Activated CD8-positive, alpha-beta T cell treated with anti-CD3 and anti-CD28 coated beads for 36 hours (primary cell): ENCODE data around the gene EZR. TPM values are rescaled to one million over a fixed set of nuclear protein-coding genes. Genes with fewer than 3 reads are reported as not detected.

Source experiments
- ATAC-seq: fragments of 200-7000 bp; cut with Tn5 transposase; one replicate; pipeline ENCODE4 v1.10.0; 2021; ENCODE audit warnings: mild to moderate bottlenecking, moderate library complexity
- CTCF ChIA-PET: fragments of 350-600 bp; sonication (Branson Sonifier 250); formaldehyde crosslinking; loops from one replicate; lab custom pipeline; 2021; ENCODE audit warnings: antibody characterized with exemption; lab: Charles Lee
- POLR2A ChIA-PET: fragments of 350-600 bp; sonication (Branson Sonifier 250); formaldehyde crosslinking; loops from one replicate; lab custom pipeline; 2021; ENCODE audit warnings: antibody characterized with exemption; lab: Charles Lee
- DNase-seq: peaks from one replicate; pipeline ENCODE4 v3.0.0-alpha.2; 2020
- H3K27ac Mint-ChIP-seq: one replicate; pipeline ENCODE4 v1.8.0; 2021; ENCODE audit warnings: mild to moderate bottlenecking, mixed read lengths
- H3K27me3 Mint-ChIP-seq: one replicate; pipeline ENCODE4 v1.8.0; 2021; ENCODE audit warnings: mixed read lengths
- H3K36me3 Mint-ChIP-seq: one replicate; pipeline ENCODE4 v1.8.0; 2021; ENCODE audit warnings: low read depth, mixed read lengths
- H3K4me1 Mint-ChIP-seq: one replicate; pipeline ENCODE4 v1.8.0; 2021; ENCODE audit warnings: low read depth, mixed read lengths
- H3K4me3 Mint-ChIP-seq: one replicate; pipeline ENCODE4 v1.8.0; 2021; ENCODE audit warnings: mild to moderate bottlenecking, moderate library complexity, mixed read lengths
- H3K9me3 Mint-ChIP-seq: one replicate; pipeline ENCODE4 v1.8.0; 2021; ENCODE audit warnings: mixed read lengths
- CTCF ChIP-seq: fragments of 200-600 bp; IDR thresholded peaks from one replicate; pipeline ENCODE4 v1.8.0; 2022; ENCODE audit warnings: antibody characterized with exemption, mild to moderate bottlenecking
- intact Hi-C: fragments of 100-400 bp; cut with micrococcal nuclease; formaldehyde crosslinking; loops from one replicate; pipeline ENCODE4 v1.10.0; 2022
- total RNA-seq, 2 experiments: library from RNA; stranded (reverse); gene quantifications; one replicate each; pipeline ENCODE4 v1.2.3, GENCODE V29; 2021

Gene EZR
- total RNA-seq, 2 experiments from 2014 or later, result 199 to 206 TPM

- ChIA-PET POLR2A (interaction anchor here (1.1 kb wide), 1 partner anchor 15 kb away, joined by 5 read pairs; no protein-coding TSS in a partner anchor), CTCF (no interaction called here)
- no peak overlapping the region for H3K27ac Mint-ChIP-seq
These were observed 31.8 kb downstream of the EZR start for GRCh38 chr6:158787395-158787794.

GRCh38 chr6:158786645-158787304 is 32.4 kb downstream of the EZR start:
- intact Hi-C loops, result no loop called here
- CTCF ChIA-PET, result interaction anchor here (2.0 kb wide), 1 partner anchor 9 kb away, joined by 4 read pairs; no protein-coding TSS in a partner anchor
- H3K27ac Mint-ChIP-seq, result peak overlapping the region; percentile 11
- H3K4me1 Mint-ChIP-seq, result peaks cover 36% of the 10 kb centered on the region
- no peak overlapping the region for H3K4me3 Mint-ChIP-seq
- H3K27me3 Mint-ChIP-seq, result no peaks in the 10 kb centered on the region
- POLR2A ChIA-PET, result interaction anchor here (1.1 kb wide), 1 partner anchor 14 kb away, joined by 5 read pairs; no protein-coding TSS in a partner anchor
- DNase-seq (no peak), ATAC-seq (no peak)
- peaks cover 76% of the 10 kb centered on the region for H3K36me3 Mint-ChIP-seq
- TF ChIP-seq CTCF, result no peak
- no peaks in the 10 kb centered on the region for H3K9me3 Mint-ChIP-seq

More at GRCh38 chr6:158787395-158787794, 31.8 kb downstream of the EZR start:
- no peak for ATAC-seq
- no peak overlapping the region for H3K4me3 Mint-ChIP-seq
- H3K9me3 Mint-ChIP-seq, result no peaks in the 10 kb centered on the region
- H3K36me3 Mint-ChIP-seq, result peaks cover 74% of the 10 kb centered on the region
- DNase-seq, result no peak
- H3K4me1 Mint-ChIP-seq, result peaks cover 42% of the 10 kb centered on the region
- intact Hi-C loops, result no loop called here
- H3K27me3 Mint-ChIP-seq, result no peaks in the 10 kb centered on the region
- no peak for TF ChIP-seq CTCF

GRCh38 chr6:158785036-158785435 is 34.1 kb downstream of the EZR start:
- Mint-ChIP-seq H3K4me1 (peaks cover 30% of the 10 kb centered on the region), H3K4me3 (no peak overlapping the region), H3K27me3 (no peaks in the 10 kb centered on the region), H3K27ac (no peak overlapping the region), H3K36me3 (peaks cover 84% of the 10 kb centered on the region), H3K9me3 (no peaks in the 10 kb centered on the region)
- no peak for TF ChIP-seq CTCF
- ATAC-seq, result no peak
- DNase-seq, result no peak
- ChIA-PET CTCF (interaction anchor here (1.1 to 2.0 kb wide), 2 partner anchors 10 to 383 kb away, joined by 3 to 4 read pairs; no protein-coding TSS in a partner anchor), POLR2A (interaction anchor here (1.3 kb wide), 1 partner anchor 21 kb away, joined by 3 read pairs; no protein-coding TSS in a partner anchor)
- intact Hi-C loops, result no loop called here

- intact Hi-C loops, result no loop called here
- TF ChIP-seq CTCF, result no peak
- CTCF ChIA-PET, result no interaction called here
- Mint-ChIP-seq H3K36me3 (peaks cover 79% of the 10 kb centered on the region), H3K9me3 (no peaks in the 10 kb centered on the region), H3K4me1 (peaks cover 24% of the 10 kb centered on the region), H3K27ac (no peak overlapping the region), H3K27me3 (no peaks in the 10 kb centered on the region), H3K4me3 (no peak overlapping the region)
- ATAC-seq, result no peak
- no peak for DNase-seq
- POLR2A ChIA-PET, result no interaction called here
These were observed 34.7 kb downstream of the EZR start for GRCh38 chr6:158784505-158784904.

GRCh38 chr6:158783851-158784250 is 35.3 kb downstream of the EZR start:
- Mint-ChIP-seq H3K4me3 (no peak overlapping the region), H3K36me3 (peaks cover 77% of the 10 kb centered on the region), H3K4me1 (peaks cover 23% of the 10 kb centered on the region), H3K27ac (no peak overlapping the region), H3K9me3 (no peaks in the 10 kb centered on the region), H3K27me3 (no peaks in the 10 kb centered on the region)
- ChIA-PET POLR2A (no interaction called here), CTCF (no interaction called here)
- DNase-seq (no peak), ATAC-seq (no peak)
- no peak for TF ChIP-seq CTCF
- intact Hi-C loops, result no loop called here
